Measurements from ENCODE around the gene CHRNA9. TPM values are rescaled to one million over a fixed set of nuclear protein-coding genes. Genes with fewer than 3 reads are reported as not detected.

Gene CHRNA9
- polyA plus RNA-seq, 6 donors from 2014 or later = 0.25 TPM; not detected in 5

DNA sequence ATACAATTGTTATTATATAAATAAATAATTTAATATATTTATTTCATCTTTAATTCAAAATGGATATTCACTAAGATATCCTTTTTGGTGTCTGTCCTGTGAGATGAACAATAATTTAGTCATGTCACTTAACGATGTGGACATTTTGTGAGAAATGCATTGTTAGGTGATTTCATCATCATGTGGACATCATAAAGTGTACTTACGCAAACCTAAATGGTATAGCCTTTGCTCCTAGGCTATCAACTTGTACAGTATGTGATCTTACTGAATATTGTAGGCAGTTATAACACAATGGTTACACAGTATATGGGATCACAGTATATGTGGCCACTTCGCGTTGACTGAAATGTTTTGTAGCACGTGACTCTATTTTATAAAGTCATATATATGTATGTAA is 20.2 kb upstream of the CHRNA9 start:
- Mint-ChIP-seq H3K4me3 (no peak overlapping the region), H3K27ac (no peak overlapping the region), H3K4me1 (peaks cover 23 to 43% (median 34%) of the 10 kb centered on the region in 3 donors), H3K9me3 (no peaks in the 10 kb centered on the region), H3K27me3 (no peaks in the 10 kb centered on the region), H3K36me3 (no peaks in the 10 kb centered on the region)
- DNase-seq (no peak), ATAC-seq (ENCODE audit: low read depth in 2 of 2) (no peak)

DNA sequence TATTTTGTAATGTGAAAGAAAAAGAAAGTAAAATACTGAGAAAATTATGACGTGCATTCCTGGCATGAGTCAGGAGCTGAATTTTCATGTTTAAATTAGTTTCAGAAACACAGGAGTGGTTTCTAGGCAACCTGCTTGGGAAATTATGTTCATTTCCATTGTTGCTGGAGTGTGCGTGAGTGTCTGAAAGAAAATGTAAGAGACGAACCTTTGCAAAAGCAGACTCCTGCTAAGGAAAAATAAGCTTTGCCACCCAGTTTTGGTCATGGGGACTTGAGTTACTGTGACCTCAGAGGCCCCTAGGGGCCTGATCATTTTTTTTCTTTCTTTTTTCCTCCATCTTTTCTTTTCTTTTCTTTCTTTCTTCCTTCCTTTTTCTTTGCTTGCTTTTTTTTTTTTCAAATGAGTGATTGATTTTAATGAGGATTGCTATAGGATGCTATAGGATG is 18.8 kb upstream of the CHRNA9 start:
- H3K36me3 Mint-ChIP-seq = no peaks in the 10 kb centered on the region
- H3K9me3 Mint-ChIP-seq = no peaks in the 10 kb centered on the region
- DNase-seq (no peak), ATAC-seq (ENCODE audit: low read depth in 2 of 2) (peak; percentile 22 to 27)
- no peaks in the 10 kb centered on the region for H3K27me3 Mint-ChIP-seq
- peak overlapping the region; percentile 84 to 95 (median 93) for H3K27ac Mint-ChIP-seq
- peak overlapping the region; percentile 52 to 92 (median 84) for H3K4me3 Mint-ChIP-seq
- peaks cover 23 to 37% (median 30%) of the 10 kb centered on the region in 3 donors for H3K4me1 Mint-ChIP-seq

DNA sequence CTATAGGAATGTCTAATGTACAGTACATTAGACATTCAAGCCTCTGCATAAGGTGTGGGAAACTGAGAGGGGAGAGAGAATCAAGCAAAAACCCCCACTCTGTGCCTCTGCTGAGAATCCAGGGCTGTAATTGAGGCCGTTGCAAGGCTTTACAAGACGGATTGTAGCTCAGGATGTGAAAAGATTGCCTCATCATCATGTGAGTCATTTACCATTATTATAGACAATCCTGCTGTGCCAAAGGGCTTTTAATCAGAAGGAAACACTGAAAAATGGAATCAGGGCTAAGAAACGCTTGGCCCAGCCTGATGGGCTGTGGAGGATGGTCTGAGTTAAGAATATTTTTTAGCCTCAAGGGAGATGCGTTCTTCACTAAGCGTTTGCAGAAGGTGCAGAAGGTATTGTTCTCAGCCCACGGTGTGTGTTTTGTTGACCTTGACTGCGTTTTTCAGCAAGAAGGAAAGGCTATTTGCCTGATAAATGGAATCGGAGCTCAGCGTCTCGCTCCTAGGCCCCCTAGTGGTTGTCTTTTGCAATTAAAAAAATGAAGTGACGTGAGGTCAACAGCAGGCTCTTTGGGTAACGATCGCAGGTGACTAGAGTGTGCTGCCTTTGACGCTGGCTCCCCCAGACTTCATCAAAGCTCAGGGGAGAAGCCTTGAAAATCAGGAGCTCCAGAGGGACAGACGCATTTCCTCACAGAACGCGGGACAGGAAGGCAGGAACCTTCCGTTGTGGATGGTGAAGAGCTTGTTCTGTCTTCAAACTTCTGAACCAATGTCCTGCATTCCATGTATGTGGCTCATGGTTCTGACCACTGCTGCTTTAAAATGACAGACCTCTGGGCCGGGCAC is 18.1 kb upstream of the CHRNA9 start:
- DNase-seq (peak; percentile 70), ATAC-seq (ENCODE audit: low read depth in 2 of 2) (peak; percentile 84 to 87)
- Mint-ChIP-seq H3K9me3 (no peaks in the 10 kb centered on the region), H3K27me3 (no peaks in the 10 kb centered on the region), H3K4me3 (peak overlapping the region; percentile 52 to 92 (median 84)), H3K36me3 (no peaks in the 10 kb centered on the region), H3K27ac (peak overlapping the region; percentile 84 to 95 (median 93)), H3K4me1 (peaks cover 18 to 30% (median 28%) of the 10 kb centered on the region in 3 donors)

DNA sequence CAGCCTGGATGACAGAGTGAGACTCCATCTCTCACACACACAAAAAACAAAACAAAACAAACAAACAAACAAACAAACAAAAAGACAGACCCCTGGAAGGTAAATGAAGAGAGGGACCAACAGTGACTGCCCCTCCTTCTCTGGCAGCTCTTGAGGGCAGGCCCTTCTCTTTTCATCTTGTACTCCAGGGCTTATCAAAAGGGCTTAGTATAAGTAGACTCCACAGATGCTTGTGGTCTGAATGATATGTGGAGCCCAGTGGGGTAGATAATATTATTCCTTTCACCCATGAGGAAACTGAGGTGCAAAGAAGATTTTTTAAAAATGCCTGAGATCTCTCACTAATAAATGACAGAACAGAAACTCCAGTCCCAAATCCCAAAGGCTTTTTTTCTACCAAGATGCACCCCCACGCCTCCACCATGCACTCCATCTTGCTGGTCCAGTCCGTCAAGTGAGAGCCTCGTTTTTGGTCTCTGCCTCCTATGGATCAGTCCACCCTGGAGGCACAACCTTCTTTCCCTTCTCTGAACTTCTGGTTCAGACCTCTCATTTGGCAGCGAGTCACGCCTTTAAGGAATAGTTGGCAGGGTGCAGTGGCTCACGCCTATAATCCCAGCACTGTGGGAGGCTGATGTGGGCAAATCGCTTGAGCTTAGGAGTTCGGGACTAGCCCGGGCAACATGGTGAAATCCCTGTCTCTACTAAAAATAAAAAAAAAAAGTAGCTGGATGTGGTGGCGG is 17.0 kb upstream of the CHRNA9 start:
- no peak for ATAC-seq (ENCODE audit: low read depth in 2 of 2)
- DNase-seq = no peak
- H3K4me1 Mint-ChIP-seq = peaks cover 13 to 22% (median 21%) of the 10 kb centered on the region in 3 donors
- no peaks in the 10 kb centered on the region for H3K36me3 Mint-ChIP-seq
- peak overlapping the region in 5 of 8 donors; percentile 36 to 85 (median 47) for H3K4me3 Mint-ChIP-seq
- H3K9me3 Mint-ChIP-seq = no peaks in the 10 kb centered on the region
- no peaks in the 10 kb centered on the region for H3K27me3 Mint-ChIP-seq
- H3K27ac Mint-ChIP-seq = peak overlapping the region in 3 of 6 donors; percentile 52 to 84 (median 78)

DNA sequence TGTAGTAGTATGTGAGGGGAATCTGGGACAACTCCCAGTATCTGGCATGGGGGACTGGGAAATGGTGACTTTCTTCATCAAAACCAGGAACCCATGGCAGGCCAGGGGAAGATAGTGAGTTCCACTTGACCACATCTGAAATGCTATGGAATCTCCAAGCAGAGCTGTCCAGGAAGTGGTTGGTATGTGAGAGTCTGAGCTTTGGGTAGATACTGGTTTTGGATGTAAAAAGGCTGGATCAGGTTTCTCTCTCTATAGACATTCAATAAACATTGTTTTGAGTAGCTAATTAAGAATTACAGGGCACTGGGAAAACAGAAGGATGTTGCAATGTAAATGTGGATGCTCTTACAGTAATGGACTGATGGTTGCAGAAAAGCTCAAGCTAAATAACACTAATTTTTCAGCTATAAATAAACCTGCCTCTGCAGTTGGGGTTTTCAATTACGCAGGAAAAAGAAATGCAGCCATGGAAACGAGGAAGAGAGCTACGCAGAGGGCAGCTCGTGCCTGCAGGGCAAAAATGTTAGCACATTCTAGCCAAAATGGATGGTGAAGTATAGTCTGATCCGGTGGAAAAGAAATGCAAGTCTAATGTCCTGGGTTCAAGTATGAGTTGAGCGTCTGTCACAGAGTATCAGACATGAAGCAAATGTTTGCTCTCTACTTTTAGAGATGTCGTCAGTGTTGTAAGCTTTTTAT is 13.4 kb upstream of the CHRNA9 start:
- ATAC-seq (ENCODE audit: low read depth in 2 of 2) = no peak
- no peak for DNase-seq
- Mint-ChIP-seq H3K4me1 (peaks cover 9 to 32% (median 13%) of the 10 kb centered on the region in 3 donors), H3K9me3 (no peaks in the 10 kb centered on the region), H3K27ac (peak overlapping the region in 2 of 6 donors; percentile 14 to 51), H3K36me3 (no peaks in the 10 kb centered on the region), H3K4me3 (no peak overlapping the region), H3K27me3 (peaks cover 0 to 4% (median 0%) of the 10 kb centered on the region in 3 donors)

DNA sequence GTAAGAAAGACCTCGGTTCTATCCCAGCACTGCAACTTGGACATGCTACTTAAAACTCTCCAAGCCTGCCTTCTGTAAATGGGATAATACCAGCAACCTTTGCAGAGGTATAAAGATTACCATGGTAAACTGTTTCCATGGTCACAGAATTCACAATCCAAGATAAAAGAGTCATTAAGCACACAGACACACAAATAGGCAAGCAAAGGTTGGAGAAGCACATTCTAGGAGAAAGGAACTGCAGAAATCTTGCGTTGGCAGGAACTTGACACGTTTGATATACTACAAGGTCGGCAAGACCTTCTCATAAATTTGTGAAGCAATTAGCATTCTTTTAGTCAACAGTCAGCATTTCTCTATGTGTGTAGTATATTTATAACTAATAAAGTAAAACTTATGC is 12.3 kb upstream of the CHRNA9 start:
- Mint-ChIP-seq H3K27ac (no peak overlapping the region), H3K9me3 (no peaks in the 10 kb centered on the region)
- ATAC-seq (ENCODE audit: low read depth in 2 of 2) = no peak

DNA sequence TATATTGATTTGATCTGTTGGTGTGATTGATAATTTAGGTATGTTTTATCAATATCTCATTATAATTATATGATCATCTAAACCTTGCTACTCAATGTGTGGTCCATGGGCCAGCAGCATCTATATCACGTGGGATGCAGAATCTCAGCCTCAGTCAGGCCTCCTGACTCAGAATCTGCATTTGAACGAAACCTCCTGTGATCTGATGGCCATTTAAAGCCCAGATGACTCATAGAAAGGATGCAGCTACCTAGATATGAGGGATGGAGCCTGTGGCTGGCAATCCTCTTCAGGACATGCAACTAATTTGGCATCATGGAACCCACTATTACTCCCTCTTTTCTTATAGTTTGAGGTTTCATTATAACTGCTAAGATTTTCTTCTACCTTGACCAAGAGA is 11.3 kb upstream of the CHRNA9 start:
- no peak for ATAC-seq (ENCODE audit: low read depth in 2 of 2)
- no peak for DNase-seq
- H3K4me3 Mint-ChIP-seq = peak overlapping the region in 1 of 8 donors; percentile 60
- no peaks in the 10 kb centered on the region for H3K9me3 Mint-ChIP-seq
- H3K27me3 Mint-ChIP-seq = peaks cover 0 to 12% (median 8%) of the 10 kb centered on the region in 3 donors
- no peaks in the 10 kb centered on the region for H3K36me3 Mint-ChIP-seq
- peak overlapping the region in 2 of 6 donors; percentile 44 to 68 for H3K27ac Mint-ChIP-seq
- H3K4me1 Mint-ChIP-seq = peaks cover 4 to 20% (median 5%) of the 10 kb centered on the region in 3 donors

More for the DNA sequence above, 12.3 kb upstream of the CHRNA9 start:
- Mint-ChIP-seq H3K4me3 (no peak overlapping the region), H3K4me1 (peaks cover 4 to 22% (median 5%) of the 10 kb centered on the region in 3 donors), H3K27me3 (peaks cover 0 to 8% (median 4%) of the 10 kb centered on the region in 3 donors), H3K36me3 (no peaks in the 10 kb centered on the region)
- DNase-seq = no peak

DNA sequence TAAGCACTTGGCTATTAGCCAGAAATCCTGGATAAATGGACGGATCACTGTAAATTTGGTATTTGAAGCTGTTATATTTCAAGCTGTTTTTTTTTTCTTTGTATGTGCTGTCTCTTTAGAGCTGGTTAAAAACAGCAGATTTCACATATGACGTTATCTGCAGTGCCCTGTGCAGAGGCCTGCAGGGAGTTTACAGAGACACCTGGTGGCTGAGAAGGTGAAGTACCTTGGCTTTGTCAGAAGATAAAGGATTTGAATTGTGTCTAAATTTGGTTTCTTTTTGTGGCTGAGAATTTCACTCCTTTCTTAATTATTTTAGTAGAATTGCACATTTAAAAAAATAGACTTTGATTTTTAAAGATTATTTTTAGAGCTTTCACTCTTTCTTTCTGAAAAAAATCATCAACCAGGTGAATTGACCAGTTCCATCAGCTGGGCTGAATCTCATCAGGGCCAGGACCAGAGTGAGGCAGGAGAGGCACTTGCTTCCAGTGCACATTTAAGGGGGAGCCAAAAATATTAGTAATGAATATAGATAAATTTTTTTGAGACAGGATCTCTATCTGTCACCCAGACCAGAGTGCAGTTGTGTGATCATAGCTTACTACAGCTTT is 9.6 kb upstream of the CHRNA9 start:
- Mint-ChIP-seq H3K4me3 (peak overlapping the region in 1 of 8 donors; percentile 9), H3K27me3 (peaks cover 0 to 12% (median 8%) of the 10 kb centered on the region in 3 donors), H3K9me3 (no peaks in the 10 kb centered on the region), H3K36me3 (no peaks in the 10 kb centered on the region), H3K27ac (peak overlapping the region in 2 of 6 donors; percentile 37 to 59), H3K4me1 (peaks cover 4 to 20% (median 5%) of the 10 kb centered on the region in 3 donors)
- DNase-seq (peak; percentile 63), ATAC-seq (ENCODE audit: low read depth in 2 of 2) (peak; percentile 99)

DNA sequence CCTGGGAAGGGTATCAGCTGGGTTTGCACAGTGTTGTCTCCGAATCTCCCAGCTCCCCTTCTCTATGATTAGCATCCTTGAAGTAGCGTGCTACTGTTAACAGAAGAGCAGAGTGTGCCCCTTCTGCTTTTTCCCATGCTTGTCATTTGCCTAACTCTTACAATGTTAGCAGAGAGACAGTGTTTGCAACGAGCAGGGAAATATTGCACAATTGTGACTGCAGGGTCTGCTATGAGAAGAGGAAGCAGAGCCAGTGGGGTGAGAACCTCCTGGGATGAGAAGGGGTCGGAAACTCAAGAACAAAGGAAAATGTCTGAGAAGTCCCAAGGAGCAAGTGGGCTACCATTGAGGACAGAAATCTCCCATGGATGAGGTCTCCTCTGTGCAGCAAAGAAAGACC is 7.8 kb upstream of the CHRNA9 start:
- H3K4me3 Mint-ChIP-seq = no peak overlapping the region
- DNase-seq (no peak), ATAC-seq (ENCODE audit: low read depth in 2 of 2) (no peak)
- H3K27ac Mint-ChIP-seq = peak overlapping the region in 1 of 6 donors; percentile 13
- peaks cover 0 to 20% (median 4%) of the 10 kb centered on the region in 3 donors for H3K4me1 Mint-ChIP-seq
- no peaks in the 10 kb centered on the region for H3K9me3 Mint-ChIP-seq
- peaks cover 0 to 25% (median 13%) of the 10 kb centered on the region in 3 donors for H3K27me3 Mint-ChIP-seq
- no peaks in the 10 kb centered on the region for H3K36me3 Mint-ChIP-seq

DNA sequence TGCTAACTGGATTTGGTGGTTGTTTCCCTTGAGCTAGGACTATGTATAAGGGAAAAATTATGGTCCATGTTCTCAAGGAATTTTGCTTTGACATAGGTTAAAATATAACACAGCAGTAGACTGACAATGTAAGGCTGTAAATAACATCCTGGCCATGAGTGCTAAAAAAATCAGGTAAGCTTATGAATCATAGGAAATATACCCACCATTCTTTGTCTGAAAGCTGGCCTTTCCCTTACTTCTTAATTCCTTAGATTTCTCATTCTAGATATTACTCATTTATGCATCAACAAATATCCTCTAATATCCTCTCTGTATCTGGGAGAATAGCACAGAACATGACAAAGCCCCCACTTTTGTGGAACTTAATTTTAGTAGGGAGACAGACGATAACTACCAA is 6.8 kb upstream of the CHRNA9 start:
- ATAC-seq (ENCODE audit: low read depth in 2 of 2) (no peak), DNase-seq (no peak)
- H3K36me3 Mint-ChIP-seq = no peaks in the 10 kb centered on the region
- H3K4me3 Mint-ChIP-seq = no peak overlapping the region
- H3K27ac Mint-ChIP-seq = no peak overlapping the region
- no peaks in the 10 kb centered on the region for H3K9me3 Mint-ChIP-seq
- peaks cover 0 to 20% (median 4%) of the 10 kb centered on the region in 3 donors for H3K4me1 Mint-ChIP-seq
- H3K27me3 Mint-ChIP-seq = peaks cover 1 to 25% (median 13%) of the 10 kb centered on the region in 3 donors

DNA sequence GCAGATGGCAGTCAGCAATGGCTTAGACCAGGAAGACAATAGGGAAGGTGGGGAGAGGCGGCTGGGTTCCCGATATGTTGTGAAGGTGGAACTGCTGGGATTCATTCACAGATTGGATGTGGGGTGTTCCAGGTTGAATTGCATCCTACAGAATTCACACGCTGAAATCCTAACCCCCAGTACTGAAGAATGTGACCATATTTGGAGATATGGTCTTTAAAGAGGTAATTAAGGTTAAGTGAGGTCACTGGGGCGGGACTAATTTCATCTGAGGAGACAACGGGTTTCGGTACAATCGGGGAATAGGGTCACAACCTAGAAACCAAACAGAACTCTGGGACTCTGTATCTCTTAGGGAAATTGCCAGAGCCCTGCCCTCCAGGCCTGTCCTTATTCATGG is 5.3 kb upstream of the CHRNA9 start:
- Mint-ChIP-seq H3K4me1 (peaks cover 0 to 10% (median 0%) of the 10 kb centered on the region in 3 donors), H3K4me3 (no peak overlapping the region), H3K27ac (no peak overlapping the region), H3K27me3 (peaks cover 5 to 25% (median 13%) of the 10 kb centered on the region in 3 donors), H3K36me3 (no peaks in the 10 kb centered on the region), H3K9me3 (no peaks in the 10 kb centered on the region)
- DNase-seq (no peak), ATAC-seq (ENCODE audit: low read depth in 2 of 2) (no peak)

DNA sequence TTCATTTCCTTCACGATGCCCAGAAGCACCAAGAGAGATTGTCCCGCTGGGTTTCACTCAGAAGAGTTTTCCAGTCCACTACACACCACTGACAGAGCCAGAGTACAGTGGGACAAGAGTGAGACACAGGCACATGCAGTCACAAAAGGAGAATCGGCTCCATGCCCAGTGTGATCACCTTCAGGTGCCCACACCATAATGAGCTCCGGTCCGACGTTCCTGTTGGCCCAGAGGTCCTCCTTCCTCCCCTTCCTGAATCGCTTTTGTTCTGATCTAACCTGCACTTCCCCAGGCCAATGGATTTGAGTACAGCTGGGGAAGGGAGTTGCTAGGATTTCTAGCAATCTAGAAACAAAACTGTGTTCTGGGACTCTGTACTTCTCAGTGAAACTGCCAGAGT is 4.6 kb upstream of the CHRNA9 start:
- no peaks in the 10 kb centered on the region for H3K9me3 Mint-ChIP-seq
- ATAC-seq (ENCODE audit: low read depth in 2 of 2) (no peak), DNase-seq (no peak)
- peaks cover 0 to 2% (median 0%) of the 10 kb centered on the region in 3 donors for H3K4me1 Mint-ChIP-seq
- H3K27me3 Mint-ChIP-seq = peaks cover 5 to 25% (median 10%) of the 10 kb centered on the region in 3 donors
- no peaks in the 10 kb centered on the region for H3K36me3 Mint-ChIP-seq
- H3K4me3 Mint-ChIP-seq = no peak overlapping the region
- H3K27ac Mint-ChIP-seq = no peak overlapping the region
